ENCODE results near the gene RILP. TPM values are rescaled to one million over a fixed set of nuclear protein-coding genes. Genes with fewer than 3 reads are reported as not detected.

RILP gene
- total RNA-seq, 1 experiment from 2014 or later, result 36.1 TPM

- DNase-seq (ENCODE audit: low spot score), result no peak
- in situ Hi-C loops (cut with HindIII; ENCODE audit: low sequenced_read_pairs), result no loop called here
Measured at GRCh38 chr17:1635675-1636465, 13.8 kb downstream of the RILP start.

- no peak for DNase-seq (ENCODE audit: low spot score)
- in situ Hi-C loops (cut with HindIII; ENCODE audit: low sequenced_read_pairs), result no loop called here
Measured at GRCh38 chr17:1634841-1635650, 14.6 kb downstream of the RILP start.

DNA sequence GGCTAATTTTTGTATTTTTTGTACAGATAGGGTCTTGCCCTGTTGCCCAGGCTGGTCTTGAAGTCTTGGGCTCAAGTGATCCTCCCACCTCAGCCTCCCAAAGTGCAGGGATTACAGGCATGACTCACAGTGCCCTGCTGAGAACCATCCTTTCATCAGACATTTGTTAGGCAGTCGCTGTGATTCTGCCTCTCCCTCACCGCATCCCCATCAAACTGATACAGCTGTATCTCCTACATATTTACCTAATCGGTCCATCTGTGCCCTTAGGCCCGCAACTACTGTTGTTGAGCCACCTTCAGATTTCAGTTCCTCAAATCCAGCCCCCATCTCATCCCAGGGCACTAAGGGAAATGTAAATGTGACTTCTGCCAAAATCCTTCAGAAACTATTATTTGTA is 19.0 kb downstream of the RILP start:
- in situ Hi-C loops (cut with HindIII; ENCODE audit: low sequenced_read_pairs), result no loop called here
- no peak for DNase-seq (ENCODE audit: low spot score)

GRCh38 chr17:1629504-1630310 is 20.0 kb downstream of the RILP start:
- in situ Hi-C loops (cut with HindIII; ENCODE audit: low sequenced_read_pairs), result no loop called here

DNA sequence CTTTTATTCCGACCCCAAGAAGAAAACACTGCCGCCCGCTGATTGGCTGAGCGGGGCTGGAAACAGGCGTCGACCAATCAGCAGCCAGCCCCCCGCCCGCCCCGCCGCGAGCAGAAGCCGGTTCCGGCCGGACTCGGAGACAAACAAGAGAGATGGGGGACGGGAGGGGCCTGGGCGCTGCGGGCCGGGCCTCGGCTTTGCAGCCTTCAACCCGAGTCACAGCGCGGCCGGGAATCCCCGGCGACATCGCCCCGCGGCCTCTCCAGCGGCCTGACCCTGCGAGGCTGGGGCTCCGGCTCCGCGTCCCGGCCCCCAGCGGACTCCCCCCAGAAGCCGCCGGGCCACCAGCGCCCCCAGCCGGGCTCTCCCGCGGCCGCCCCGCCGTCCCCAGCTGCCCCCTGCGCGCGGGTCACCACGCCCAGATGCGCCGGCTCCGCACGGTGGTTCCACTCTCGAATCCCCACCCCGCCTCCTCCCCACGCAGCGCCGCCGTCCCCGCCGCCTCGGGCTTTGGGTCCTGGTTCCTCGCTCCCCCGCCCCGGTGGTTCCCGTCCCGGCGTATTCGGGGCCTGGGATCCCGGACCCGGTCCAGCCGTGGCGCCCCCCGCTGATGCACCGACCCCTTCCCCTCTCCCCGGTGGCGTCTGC is 20.7 kb downstream of the RILP start:
- in situ Hi-C loops (cut with HindIII; ENCODE audit: low sequenced_read_pairs), result no loop called here
- DNase-seq (ENCODE audit: low spot score), result peak; percentile 96

More at GRCh38 chr17:1629504-1630310, 20.0 kb downstream of the RILP start:
- no peak for DNase-seq (ENCODE audit: low spot score)

DNA sequence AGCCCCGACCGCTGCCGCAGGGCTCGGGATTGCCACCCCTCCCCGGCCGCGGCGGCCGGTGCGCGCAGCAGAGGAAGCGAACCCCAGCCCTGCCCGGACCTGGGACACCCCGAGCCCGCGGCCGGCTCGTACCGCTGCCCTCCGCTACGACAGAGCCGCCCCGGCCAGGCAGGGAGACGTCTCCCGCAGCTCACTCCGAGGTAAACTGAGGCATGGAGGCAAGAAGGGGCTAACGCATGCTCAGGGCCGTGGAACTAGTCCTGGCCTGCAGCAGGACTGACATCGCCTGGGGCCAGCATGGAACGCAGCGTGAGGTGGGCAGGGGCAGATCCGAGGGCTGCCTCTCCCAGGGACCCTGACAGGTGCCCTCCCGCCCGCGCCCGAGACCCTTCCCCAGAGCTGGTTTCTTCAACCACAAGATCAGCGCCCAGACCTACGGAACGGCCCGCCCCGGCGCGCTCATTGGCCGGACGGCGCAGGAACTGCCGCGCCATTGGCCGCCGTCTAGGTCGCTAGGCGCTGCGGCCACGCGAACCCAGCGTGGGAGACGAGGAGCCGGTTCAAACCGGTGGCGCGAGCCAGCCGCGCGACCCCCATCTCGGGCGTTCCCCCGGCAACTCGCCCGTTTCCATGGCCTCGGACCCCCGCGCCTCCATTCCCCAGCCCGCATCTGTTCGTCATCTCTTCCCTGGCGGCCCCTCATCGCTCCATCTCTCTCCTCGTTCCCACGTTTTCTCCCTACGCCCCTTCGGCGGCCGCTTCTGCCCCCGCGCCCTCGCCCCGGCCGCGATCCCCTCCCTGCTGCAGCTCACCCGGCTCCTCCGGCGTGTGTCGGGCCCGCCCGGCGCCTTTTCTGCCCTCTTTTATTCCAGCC is 21.4 kb downstream of the RILP start, which contains the start of gene SLC43A2:
Gene SLC43A2, minus strand, starts transcription at position 853 of the 874 bp plus-strand sequence. CDS start 960 bp downstream, outside the sequence.
- in situ Hi-C loops (cut with HindIII; ENCODE audit: low sequenced_read_pairs), result no loop called here
- DNase-seq (ENCODE audit: low spot score), result peak; percentile 89

GRCh38 chr17:1627182-1627981 is 22.3 kb downstream of the RILP start:
- in situ Hi-C loops (cut with HindIII; ENCODE audit: low sequenced_read_pairs), result no loop called here

GRCh38 chr17:1626333-1626732 is 23.3 kb downstream of the RILP start:
- DNase-seq (ENCODE audit: low spot score), result no peak

More at GRCh38 chr17:1627182-1627981, 22.3 kb downstream of the RILP start:
- peak; percentile 80 for DNase-seq (ENCODE audit: low spot score)

DNA sequence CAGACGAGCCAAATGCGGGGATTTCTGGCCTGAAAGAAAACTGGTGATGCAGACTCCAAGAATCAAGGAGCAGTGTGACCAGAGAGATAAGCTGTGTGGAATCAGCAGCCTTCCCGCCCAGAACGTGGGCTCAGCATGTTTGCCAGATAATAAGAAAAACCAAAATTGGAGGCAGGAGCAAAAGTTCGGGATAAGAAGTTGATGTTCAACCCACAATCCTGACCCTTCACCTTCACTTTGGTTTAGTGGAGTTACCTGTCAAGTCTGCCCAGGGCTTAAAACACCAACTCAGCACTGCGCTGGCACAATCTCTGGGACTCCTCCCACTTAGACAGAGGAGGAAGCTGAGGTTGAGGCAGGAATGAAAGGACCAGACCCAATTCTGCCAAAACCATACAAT is 24.1 kb downstream of the RILP start:
- in situ Hi-C loops (cut with HindIII; ENCODE audit: low sequenced_read_pairs), result no loop called here
- DNase-seq (ENCODE audit: low spot score), result peak; percentile 22

More at GRCh38 chr17:1626333-1626732, 23.3 kb downstream of the RILP start:
- in situ Hi-C loops (cut with HindIII; ENCODE audit: low sequenced_read_pairs), result no loop called here

DNA sequence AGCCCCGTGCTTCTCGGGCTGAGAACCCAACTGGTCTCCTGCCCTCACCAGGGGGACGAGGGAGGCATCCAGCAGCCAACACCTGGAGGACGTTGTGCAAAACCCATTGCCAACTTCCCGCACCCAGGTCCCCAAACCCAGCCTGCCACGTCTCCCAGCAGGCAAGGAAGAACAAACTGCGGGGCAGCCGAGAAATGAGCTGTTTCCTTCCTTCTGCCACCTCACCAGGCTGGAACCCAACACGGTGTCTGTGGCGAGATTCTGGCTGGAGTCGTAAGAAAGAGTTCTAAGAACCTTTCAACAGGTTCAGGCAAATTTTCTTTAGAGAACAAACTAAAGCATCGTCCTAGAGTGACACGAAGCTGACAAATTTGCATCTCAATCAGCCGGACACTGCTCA is 24.6 kb downstream of the RILP start:
- no peak for DNase-seq (ENCODE audit: low spot score)
- in situ Hi-C loops (cut with HindIII; ENCODE audit: low sequenced_read_pairs), result no loop called here

DNA sequence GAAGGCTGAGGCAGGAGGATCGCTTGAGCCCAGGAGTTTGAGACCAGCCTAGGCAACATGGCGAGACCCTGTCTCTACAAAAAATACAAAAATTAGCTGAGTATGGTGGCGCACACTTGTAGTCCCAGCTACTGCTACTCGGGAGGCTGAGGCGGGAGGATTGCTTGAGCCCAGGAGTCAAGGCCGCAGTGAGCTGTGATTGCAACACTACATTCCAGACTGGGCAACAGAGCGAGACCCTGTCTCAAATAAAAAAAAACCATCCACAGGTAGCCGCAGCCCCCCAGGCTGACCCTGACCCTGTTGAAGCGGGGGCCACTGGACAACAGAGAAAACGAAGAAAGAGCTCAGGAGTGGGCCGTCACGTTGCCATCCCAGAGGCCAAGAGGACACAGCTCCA is 25.0 kb downstream of the RILP start:
- DNase-seq (ENCODE audit: low spot score), result no peak
- in situ Hi-C loops (cut with HindIII; ENCODE audit: low sequenced_read_pairs), result no loop called here

DNA sequence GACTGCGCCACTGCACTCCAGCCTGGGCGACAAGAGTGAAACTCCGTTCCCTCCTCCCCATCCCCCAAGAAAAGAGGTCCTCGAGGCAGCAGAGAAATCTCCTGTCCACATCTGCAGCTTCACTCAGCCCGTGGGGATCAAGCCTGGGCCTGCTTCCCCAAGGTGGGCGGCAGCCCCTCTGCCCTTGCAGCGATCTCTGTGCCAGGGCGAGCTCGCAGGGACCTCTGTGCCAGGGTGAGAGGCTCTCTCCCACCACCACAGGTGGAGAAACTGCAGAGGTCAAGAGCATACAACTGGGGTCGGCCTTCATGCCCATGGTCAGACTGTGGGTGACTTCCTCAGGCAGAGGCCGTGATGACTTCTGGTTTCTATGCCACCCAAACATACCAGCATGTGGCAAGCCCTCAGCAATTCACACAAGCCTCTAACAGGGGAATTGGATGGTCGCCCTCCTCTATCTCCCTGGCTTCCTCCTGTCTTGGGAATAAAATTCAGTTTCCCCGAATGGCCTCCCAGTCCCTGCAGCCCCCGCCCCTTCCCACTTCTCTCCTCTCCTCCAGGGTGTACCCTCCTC is 26.5 kb downstream of the RILP start:
- no peak for DNase-seq (ENCODE audit: low spot score)
- in situ Hi-C loops (cut with HindIII; ENCODE audit: low sequenced_read_pairs), result no loop called here

GRCh38 chr17:1621273-1621954 is 28.3 kb downstream of the RILP start:
- in situ Hi-C loops (cut with HindIII; ENCODE audit: low sequenced_read_pairs), result no loop called here
- no peak for DNase-seq (ENCODE audit: low spot score)

DNA sequence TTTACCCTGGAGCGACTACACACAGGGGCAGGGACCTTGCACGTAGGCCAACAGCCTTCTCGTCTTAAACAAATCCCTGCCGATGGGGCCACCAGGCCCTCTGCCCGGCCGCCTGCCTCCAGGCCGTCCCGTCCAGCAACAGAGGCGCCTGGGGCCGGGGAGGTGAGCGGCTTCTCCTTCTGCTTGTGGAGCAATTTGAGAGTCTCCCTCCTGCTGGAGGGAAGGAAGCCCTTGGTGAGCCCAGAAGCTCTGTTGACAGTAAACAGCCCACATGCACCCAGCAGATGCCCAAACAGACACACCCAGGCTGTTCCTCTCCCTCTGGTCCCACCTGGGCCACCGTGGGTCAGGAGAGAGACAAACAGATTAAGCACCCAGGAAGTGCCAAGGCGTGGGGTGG is 29.2 kb downstream of the RILP start:
- no peak for DNase-seq (ENCODE audit: low spot score)
- in situ Hi-C loops (cut with HindIII; ENCODE audit: low sequenced_read_pairs), result no loop called here

- in situ Hi-C loops (cut with HindIII; ENCODE audit: low sequenced_read_pairs), result no loop called here
Measured at GRCh38 chr17:1617620-1618174, 32.0 kb downstream of the RILP start.

DNA sequence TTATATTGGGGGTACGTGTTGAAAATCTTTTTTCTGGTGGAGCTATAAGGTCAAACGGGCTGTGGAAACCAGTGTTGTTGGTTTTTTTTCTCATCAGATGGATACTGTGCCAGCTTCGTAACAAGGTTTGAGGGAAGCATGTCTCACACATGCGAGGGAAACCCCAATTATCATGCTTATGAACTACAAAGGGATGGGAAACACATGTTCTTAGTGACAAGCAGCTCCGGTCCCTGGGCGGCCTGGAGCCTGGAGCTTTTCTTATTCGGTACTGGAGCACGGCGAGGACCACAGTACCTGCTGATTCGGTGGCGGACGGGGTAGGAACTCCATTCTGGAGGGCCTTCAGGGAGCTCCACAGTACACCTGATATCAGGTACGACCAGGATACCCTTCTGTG is 33.6 kb downstream of the RILP start:
- DNase-seq (ENCODE audit: low spot score), result no peak

More at GRCh38 chr17:1617620-1618174, 32.0 kb downstream of the RILP start:
- DNase-seq (ENCODE audit: low spot score), result peak; percentile 67

More for the DNA sequence above, 33.6 kb downstream of the RILP start:
- in situ Hi-C loops (cut with HindIII; ENCODE audit: low sequenced_read_pairs), result no loop called here
